HG03060 (cell line): Measurements from ENCODE around the gene HNRNPA1L2.
"Not testable (repeated sequence)": the region's sequence is repeated elsewhere in the genome, so short reads cannot be mapped to it uniquely, and the experiment has no call there.

Experiments
- ATAC-seq: cut with Tn5 transposase; IDR thresholded peaks from one replicate; pipeline ENCODE4 v1.9.1; 2021; ENCODE audit warnings: low read depth, moderate number of reproducible peaks; ENCODE audit not compliant: unreplicated experiment

The HNRNPA1L2 gene

GRCh38 chr13:52642131-52642530 is at the start of gene HNRNPA1L2:
HNRNPA1L2 (plus strand) TSS chr13:52642431; CDS start chr13:52642493, 62 bp downstream.
- ATAC-seq, result no peak

DNA sequence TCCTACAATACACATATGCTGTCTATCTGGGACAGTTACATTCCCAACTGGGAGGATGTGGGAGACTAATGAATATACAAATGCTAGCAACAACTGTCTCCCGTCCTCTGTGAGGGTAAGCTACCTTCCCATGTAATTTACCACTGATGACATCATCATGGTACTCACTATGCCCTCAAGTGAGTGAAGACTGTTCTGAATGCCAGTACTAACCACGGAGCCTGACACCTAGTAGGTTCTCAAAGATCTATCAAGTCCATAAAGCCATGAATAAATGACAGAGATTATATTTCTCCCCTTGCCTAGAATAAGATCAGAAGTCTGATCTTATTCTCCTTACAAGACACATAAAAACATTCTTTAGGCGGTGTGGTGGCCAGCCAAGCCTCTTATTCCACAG is 49.1 kb upstream of the HNRNPA1L2 start:
- ATAC-seq, result not testable (repeated sequence)

- not testable (repeated sequence) for ATAC-seq
Measured at GRCh38 chr13:52593812-52594211, 48.4 kb upstream of the HNRNPA1L2 start.

GRCh38 chr13:52594295-52594694 is 47.9 kb upstream of the HNRNPA1L2 start:
- not testable (repeated sequence) for ATAC-seq

DNA sequence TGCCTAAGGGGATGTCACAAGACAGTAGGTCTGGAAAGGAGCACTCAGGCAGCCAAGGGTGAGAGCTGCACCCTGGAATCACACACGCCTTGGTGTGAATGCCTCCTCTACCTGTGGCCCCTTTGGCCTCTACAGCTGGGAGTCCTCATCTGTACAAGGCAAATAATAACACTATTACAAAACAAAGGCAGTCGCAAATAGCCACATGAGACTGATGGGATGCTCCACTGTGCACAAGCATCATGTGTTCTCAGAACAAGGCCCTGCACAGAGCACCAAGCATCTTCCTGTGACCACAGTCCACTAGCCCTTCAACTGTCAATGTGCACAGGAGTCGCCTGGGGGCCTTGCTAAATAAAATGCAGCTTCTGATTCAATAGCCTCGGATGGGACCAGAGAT is 44.6 kb upstream of the HNRNPA1L2 start:
- ATAC-seq, result no peak

- no peak for ATAC-seq
Measured at GRCh38 chr13:52599037-52599847, 43.0 kb upstream of the HNRNPA1L2 start.

GRCh38 chr13:52599848-52600603 is 42.2 kb upstream of the HNRNPA1L2 start:
- ATAC-seq, result no peak

DNA sequence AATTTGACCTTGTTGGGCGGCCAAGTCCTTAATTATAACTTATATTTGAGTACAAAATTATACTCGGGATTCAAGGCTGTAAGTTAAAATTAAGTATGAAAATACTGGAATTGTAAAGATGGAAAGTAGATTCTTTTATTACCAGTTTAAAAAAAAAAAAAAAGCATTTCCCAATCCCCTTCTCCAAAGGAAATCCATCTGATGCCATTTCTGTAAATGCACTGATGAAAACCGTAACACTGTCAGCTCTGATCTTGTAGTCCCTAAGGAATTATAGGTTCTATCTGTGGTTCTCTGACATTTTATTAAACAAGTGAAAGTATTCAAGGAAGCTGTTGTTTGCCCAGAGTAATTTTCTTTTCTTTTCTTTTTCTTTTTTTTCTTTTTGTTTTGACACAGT is 41.6 kb upstream of the HNRNPA1L2 start:
- no peak for ATAC-seq

DNA sequence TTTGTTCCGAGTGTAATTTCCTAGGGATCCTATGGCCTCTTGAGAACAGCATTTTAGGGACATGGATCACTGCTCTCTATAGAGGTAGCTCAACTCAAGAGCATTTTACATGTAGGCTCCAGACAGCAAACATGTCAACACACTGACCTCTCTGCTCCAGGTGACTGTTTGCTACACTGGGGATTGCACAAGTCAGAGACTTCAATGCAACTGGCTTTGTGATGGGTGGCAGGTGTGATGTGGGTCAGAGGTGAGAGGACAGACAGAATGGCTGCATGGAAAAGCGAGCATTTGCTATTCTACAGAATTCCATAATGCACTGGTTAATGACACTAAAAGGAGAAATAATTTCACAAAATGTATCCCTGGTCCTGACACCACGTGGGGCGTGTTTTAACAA is 38.9 kb upstream of the HNRNPA1L2 start:
- not testable (repeated sequence) for ATAC-seq

DNA sequence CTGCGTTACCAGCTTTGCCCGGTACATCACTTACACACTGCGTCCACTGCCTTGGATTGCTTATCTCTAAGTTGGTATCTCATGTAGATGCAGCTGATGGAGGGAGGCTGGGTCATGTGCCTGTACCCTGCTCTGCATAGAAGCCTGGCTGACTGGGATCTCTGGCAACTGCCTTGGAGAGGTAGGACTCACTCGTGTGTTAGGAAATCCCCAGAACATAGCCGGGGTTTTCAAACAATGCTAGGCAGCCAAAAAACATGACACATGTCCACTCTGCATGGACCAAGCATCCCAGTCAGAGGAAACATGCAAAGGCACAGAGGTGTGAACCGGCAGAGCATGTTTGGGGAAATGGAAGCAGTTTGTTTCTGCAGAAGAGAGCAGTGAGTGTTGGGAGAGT is 36.1 kb upstream of the HNRNPA1L2 start:
- ATAC-seq, result not testable (repeated sequence)

- not testable (repeated sequence) for ATAC-seq
Measured at GRCh38 chr13:52606795-52607194, 35.4 kb upstream of the HNRNPA1L2 start.

DNA sequence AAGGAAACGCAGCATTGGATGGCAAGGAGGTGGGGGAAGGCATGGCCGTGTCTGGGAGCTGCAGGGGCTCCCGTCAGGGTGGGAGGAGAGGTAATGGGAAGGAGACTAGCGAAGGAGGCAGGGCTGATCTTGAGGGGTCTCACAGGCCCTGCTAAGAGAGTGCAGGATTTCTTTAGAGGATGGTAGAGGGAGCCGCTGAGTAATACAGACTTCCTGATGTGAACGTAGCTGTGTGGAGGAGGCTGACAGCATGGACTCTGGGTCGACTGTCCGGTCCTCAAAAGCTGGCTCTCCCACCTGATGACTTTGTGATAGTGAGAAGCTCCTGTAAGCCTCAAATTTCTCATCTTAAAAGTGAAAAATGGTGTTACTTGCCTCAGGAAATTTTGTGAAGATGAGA is 34.0 kb upstream of the HNRNPA1L2 start:
- not testable (repeated sequence) for ATAC-seq

DNA sequence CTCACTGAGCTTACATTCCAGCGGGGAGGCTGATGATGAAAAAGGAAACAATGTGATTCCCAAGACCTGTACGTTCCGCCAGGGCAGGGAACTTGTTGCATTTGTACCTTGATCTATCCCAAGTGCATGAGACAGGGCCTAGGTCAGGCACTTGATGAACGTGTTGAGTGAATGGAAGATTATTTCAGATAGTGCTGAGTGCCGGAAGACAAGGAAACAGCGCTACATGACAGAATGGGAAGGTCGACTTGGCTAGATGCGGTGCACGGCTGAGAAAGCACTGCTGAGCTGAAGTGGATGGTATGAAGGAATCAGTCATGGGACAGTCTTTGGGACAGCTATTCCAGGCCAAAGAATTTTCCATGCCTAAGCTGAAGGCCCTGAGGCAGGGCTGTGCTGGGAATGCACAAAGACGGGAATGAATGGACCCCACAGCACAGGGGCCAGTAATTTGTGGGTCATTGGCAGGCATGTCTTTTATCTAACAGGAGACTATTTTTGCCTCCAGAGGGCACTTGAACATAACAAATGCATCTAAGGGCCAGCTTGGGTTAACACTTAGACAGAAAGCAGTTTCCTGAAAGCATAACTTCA is 33.1 kb upstream of the HNRNPA1L2 start:
- peak; percentile 63 for ATAC-seq

DNA sequence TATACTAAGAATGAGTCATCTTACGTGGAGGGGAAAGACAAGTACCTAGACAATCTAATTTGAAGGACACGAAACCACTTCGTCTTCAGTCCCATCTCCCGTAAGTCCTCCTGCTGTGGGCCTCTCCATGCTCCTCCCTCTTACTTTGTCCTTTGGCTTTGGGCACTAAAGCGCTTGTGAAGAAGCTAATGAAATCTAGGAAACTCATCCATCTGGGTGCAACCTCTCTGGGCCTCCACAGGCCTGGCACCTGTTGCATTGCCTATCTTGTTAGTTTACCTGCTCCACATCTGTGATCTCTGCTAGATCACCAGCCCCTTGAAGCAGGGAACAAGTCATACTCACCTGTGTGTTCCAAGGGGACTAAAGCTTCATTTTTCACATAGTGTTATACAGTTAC is 32.1 kb upstream of the HNRNPA1L2 start:
- not testable (repeated sequence) for ATAC-seq

DNA sequence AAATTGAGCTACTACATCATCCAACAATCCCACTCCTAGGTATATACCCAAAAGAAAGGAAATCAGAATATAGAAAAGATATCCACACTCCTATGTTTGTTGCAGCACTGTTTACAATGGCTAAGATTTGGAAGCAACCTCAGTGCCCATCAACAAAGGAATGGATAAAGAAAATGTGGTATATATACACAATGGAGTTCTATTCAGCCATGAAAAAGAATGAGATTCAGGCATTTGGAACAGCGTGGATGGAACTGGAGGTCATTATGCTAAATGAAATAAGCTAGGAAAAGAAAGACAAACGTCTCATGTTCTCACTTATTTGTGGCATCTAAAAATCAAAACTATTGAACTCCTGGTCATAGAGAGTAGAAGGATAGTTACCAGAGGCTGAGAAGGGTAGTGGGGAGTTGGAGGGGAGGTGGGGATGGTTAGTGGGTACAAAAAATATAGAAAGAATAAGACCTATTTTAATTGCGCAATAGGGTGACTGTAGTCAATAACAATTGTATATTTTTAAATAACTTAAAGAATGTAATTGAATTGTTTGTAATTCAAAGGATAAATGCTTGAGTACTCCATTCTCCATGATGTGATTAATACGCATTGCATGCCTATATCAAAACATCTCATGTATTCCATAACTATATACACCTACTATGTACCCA is 27.0 kb upstream of the HNRNPA1L2 start:
- no peak for ATAC-seq

- ATAC-seq, result no peak
Measured at GRCh38 chr13:52615812-52616211, 26.4 kb upstream of the HNRNPA1L2 start.

DNA sequence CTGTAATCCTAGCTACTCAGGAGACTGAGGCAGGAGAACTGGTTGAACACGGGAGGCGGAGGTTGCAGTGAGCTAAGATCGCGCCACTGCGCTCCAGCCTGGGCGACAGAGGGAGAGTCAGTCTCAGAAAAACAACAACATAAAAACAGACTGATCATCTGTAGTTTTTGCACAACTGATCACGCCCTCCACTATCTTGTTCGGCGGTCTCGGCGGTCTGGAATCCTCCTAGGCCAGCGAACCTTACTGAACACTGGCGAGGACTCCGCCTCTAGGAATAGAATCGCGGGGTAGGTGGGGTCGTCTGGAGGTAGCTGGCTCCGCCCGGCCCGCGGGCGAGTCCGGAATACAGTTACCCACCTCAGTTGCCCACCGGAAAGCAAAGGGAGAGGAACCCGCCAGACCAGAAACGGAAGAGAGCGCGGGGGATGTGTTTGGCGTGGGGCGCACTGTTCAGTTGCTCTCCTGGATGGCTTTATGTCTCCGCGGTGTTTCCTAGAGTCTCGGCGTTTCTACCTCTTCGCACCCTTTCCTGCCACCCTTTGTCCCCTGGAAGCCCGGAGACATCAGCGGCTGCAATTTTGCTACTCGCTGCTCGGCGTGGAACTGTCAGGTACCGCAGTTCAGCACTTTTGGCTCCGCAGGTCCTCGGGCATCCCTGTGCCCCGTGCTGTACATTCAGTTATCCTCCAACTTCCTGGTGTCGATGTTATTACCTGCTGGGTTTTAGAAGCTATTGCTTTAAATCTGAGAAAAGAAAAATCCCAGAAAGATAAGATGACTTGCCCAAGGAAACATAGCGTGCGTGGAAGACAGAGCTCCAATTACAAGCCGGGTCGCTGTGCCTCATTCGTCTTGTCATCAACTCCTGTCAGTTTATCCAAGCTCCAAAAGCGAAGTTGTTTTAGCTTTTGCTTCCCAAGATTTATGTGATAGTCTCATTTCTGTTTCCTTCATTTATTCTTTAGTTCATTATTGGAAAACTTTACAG is 24.9 kb upstream of the HNRNPA1L2 start:
- ATAC-seq, result peak; percentile 87

DNA sequence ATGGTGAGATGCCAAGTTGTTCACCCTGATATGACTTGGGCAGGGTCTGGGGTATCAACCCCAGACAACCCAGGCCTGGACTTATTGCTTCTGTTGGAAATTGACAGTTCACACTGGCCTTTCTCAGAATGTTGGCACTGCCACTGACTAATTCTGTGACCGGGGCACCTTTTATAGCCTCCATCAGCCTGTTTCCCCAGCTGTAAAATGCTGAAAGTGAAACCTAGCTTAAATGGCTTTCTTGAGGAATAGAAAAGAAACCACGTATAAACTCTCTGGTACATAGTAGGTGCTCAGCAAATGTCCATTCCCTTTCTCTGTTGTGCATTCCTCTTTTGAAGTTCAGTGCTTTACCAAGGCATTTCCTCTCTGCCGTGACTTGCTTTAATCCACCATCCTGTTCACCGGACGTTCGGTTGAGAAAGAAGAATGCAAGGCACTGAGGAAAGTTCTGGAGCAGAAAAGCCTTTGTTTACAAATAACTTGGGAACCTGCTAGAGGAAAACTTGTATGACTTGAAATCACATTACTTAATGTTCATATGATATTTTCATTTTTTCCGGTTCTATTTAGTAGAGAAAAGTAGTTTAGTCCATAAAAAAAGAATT is 11.0 kb upstream of the HNRNPA1L2 start:
- not testable (repeated sequence) for ATAC-seq

- no peak for ATAC-seq
Measured at GRCh38 chr13:52638666-52639328, 3.4 kb upstream of the HNRNPA1L2 start.
